HEK293T (cell line): ENCODE results near the gene SLC6A11.

Experiments used
- ARNT ChIP-seq: fragments of 450-650 bp; IDR thresholded peaks from 2 replicates; pipeline ENCODE4 v1.6.1; 2017; ENCODE audit warnings: mild to moderate bottlenecking
- FOXA1 ChIP-seq: fragments of 450-650 bp; IDR thresholded peaks from 2 replicates; pipeline ENCODE4 v1.6.1; 2016; ENCODE audit warnings: mild to moderate bottlenecking
- FOXM1 ChIP-seq: fragments of 450-650 bp; IDR thresholded peaks from 2 replicates; pipeline ENCODE4 v1.6.1; 2017; ENCODE audit warnings: mild to moderate bottlenecking, borderline replicate concordance
- TARDBP ChIP-seq: fragments of 450-650 bp; IDR thresholded peaks from 2 replicates; pipeline ENCODE4 v1.6.1; 2016
- TF ChIP-seq, protein P1 (sequence below): fragments of 450-650 bp; IDR thresholded peaks from 2 replicates; pipeline ENCODE4 v1.6.1; 2016

DNA sequence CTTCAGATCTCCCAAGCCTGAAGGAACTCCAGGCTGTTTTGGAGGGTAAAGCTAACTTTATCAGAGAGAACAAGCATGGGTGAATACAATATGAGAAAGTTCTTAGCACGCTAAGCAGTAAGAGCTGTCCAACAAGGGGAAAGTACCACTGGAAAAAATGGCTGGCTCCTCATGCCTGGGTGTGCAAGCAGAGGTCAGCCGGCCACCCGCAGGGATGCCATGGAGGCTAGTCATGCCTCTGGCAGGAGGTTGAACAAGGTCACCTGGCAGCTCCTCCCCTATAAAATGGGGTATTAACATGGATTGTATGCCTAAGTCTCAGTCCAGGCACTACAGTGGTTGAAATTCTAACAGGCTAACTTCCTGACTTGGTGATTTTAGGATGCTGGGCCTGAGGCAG is 101.1 kb downstream of the SLC6A11 start:
- no peak for TF ChIP-seq TARDBP
- no peak for TF ChIP-seq FOXA1
- no peak for TF ChIP-seq ARNT
- no peak for TF ChIP-seq FOXM1
- TF ChIP-seq, protein P1, sequence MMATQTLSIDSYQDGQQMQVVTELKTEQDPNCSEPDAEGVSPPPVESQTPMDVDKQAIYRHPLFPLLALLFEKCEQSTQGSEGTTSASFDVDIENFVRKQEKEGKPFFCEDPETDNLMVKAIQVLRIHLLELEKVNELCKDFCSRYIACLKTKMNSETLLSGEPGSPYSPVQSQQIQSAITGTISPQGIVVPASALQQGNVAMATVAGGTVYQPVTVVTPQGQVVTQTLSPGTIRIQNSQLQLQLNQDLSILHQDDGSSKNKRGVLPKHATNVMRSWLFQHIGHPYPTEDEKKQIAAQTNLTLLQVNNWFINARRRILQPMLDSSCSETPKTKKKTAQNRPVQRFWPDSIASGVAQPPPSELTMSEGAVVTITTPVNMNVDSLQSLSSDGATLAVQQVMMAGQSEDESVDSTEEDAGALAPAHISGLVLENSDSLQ, result no peak
